Body of pancreas (tissue), 4 donors: Measurements from ENCODE around the gene FER.

Source experiments
- POLR2A ChIP-seq, 3 donors: fragments of 450-650 bp; IDR thresholded peaks; one replicate each; pipeline ENCODE4 v1.6.1; 2016; ENCODE audit warnings: antibody characterized with exemption in 3 of 3, mild to moderate bottlenecking in 2 of 3
- TF ChIP-seq, protein P1 (sequence below), 7 experiments: fragments of 450-650 bp in 4 of 7; fragments of 200-600 bp in 3 of 7; sonication (generic) in 3 of 7; IDR thresholded peaks; one replicate each; pipeline ENCODE4 v1.5.1; 2016 to 2019; ENCODE audit warnings: antibody characterized with exemption in 7 of 7

DNA sequence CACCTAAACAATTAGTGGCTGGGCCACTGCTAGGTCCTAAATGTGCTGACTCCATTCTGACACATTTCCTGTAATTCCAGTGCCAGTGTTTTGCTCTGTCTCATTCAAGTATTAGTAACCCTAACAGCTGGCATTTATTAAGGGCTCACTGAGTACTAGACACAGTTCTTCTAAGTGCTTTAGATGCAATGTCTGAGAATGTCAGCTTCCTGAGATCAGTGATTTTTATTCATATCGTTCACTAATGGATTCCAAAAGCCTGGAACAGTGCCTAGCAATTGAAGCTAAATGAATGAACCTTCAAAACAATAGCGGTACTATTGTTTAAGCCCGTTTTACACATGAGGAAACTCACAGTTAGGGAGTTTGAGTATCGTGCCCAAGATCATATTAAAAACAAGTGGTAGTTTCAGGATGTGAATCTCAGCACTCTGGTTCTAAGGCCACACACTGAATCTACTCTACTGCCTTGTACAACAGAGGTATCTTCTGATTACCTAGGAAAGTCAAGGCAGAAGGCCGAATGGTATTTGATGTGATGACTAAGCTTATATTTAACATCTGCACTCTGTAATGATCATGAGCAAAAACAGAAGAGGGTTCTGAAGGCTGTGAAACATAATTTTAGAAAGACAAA is 358.1 kb downstream of the FER start:
- TF ChIP-seq, protein P1, sequence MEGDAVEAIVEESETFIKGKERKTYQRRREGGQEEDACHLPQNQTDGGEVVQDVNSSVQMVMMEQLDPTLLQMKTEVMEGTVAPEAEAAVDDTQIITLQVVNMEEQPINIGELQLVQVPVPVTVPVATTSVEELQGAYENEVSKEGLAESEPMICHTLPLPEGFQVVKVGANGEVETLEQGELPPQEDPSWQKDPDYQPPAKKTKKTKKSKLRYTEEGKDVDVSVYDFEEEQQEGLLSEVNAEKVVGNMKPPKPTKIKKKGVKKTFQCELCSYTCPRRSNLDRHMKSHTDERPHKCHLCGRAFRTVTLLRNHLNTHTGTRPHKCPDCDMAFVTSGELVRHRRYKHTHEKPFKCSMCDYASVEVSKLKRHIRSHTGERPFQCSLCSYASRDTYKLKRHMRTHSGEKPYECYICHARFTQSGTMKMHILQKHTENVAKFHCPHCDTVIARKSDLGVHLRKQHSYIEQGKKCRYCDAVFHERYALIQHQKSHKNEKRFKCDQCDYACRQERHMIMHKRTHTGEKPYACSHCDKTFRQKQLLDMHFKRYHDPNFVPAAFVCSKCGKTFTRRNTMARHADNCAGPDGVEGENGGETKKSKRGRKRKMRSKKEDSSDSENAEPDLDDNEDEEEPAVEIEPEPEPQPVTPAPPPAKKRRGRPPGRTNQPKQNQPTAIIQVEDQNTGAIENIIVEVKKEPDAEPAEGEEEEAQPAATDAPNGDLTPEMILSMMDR (IDR thresholded peaks at IDR 0.05), result no peak
- TF ChIP-seq POLR2A (IDR thresholded peaks at IDR 0.05), result no peak
